Middle frontal gyrus (tissue), 1 donor: ENCODE measurements around the gene PLA2G5.
"Not testable (repeated sequence)": the region's sequence is repeated elsewhere in the genome, so short reads cannot be mapped to it uniquely, and the experiment has no call there.

Experiments used
- DNase-seq: peaks from one replicate; pipeline ENCODE4 v3.0.0-alpha.2; 2015; ENCODE audit warnings: low spot score; ENCODE audit errors: extremely low spot score

PLA2G5 gene

GRCh38 chr1:20115479-20115878 lies 45.5 kb downstream of the PLA2G5 start:
- DNase-seq: no peak

GRCh38 chr1:20115916-20116315 lies 45.9 kb downstream of the PLA2G5 start:
- DNase-seq: no peak

- no peak for DNase-seq
Observed at GRCh38 chr1:20117236-20117635, 47.2 kb downstream of the PLA2G5 start.

GRCh38 chr1:20119347-20119746 lies 49.4 kb downstream of the PLA2G5 start, which contains the start of gene PLA2G2D:
Gene PLA2G2D, minus strand, starts transcription at chr1:20119536. Its CDS starts 38 bp downstream, at chr1:20119498.
- DNase-seq: no peak

- DNase-seq: no peak
Observed at GRCh38 chr1:20120796-20121195, 50.8 kb downstream of the PLA2G5 start.

GRCh38 chr1:20123722-20124455 lies 53.9 kb downstream of the PLA2G5 start:
- DNase-seq: no peak

GRCh38 chr1:20124456-20125057 lies 54.6 kb downstream of the PLA2G5 start:
- no peak for DNase-seq

- DNase-seq: no peak
Observed at GRCh38 chr1:20125100-20125499, 55.1 kb downstream of the PLA2G5 start.

- DNase-seq: no peak
Observed at GRCh38 chr1:20126041-20126805, 56.2 kb downstream of the PLA2G5 start.

GRCh38 chr1:20126806-20127440 lies 56.9 kb downstream of the PLA2G5 start:
- no peak for DNase-seq

- not testable (repeated sequence) for DNase-seq
Observed at GRCh38 chr1:20130518-20130917, 60.5 kb downstream of the PLA2G5 start.

GRCh38 chr1:20134995-20135394 lies 65.0 kb downstream of the PLA2G5 start:
- no peak for DNase-seq

- no peak for DNase-seq
Observed at GRCh38 chr1:20136249-20136648, 66.3 kb downstream of the PLA2G5 start.

GRCh38 chr1:20137055-20137454 lies 67.1 kb downstream of the PLA2G5 start:
- DNase-seq: no peak

GRCh38 chr1:20137604-20138003 lies 67.6 kb downstream of the PLA2G5 start:
- no peak for DNase-seq

- DNase-seq: no peak
Observed at GRCh38 chr1:20138346-20138745, 68.4 kb downstream of the PLA2G5 start.

GRCh38 chr1:20138961-20139550 lies 69.1 kb downstream of the PLA2G5 start, which contains the start of gene PLA2G2F:
Gene PLA2G2F, plus strand, starts transcription at chr1:20139323. Its CDS starts 105 bp downstream, at chr1:20139428.
- no peak for DNase-seq

- DNase-seq: no peak
Observed at GRCh38 chr1:20139776-20140612, 70.0 kb downstream of the PLA2G5 start.

GRCh38 chr1:20141001-20141400 lies 71.0 kb downstream of the PLA2G5 start:
- DNase-seq: no peak

GRCh38 chr1:20141466-20141865 lies 71.5 kb downstream of the PLA2G5 start:
- no peak for DNase-seq
